IPS DF 6.9 (cell line): ENCODE results near the gene ABI3BP.

Source experiments
- DNase-seq: peaks from one replicate; pipeline ENCODE4 v3.0.0-alpha.2; 2013; ENCODE audit warnings: low read depth, low spot score
- H3K27ac ChIP-seq: one replicate; pipeline ENCODE4 v1.5.1; 2013; ENCODE audit warnings: low read length, control low read depth
- H3K27me3 ChIP-seq: 2 replicates; pipeline ENCODE4 v1.6.1; 2013; ENCODE audit warnings: mild to moderate bottlenecking, low read length; ENCODE audit not compliant: control insufficient read depth, insufficient read depth
- H3K36me3 ChIP-seq: 2 replicates; pipeline ENCODE4 v1.6.1; 2013; ENCODE audit warnings: low read length; ENCODE audit not compliant: control insufficient read depth, insufficient read depth
- H3K4me1 ChIP-seq: 2 replicates; pipeline ENCODE4 v1.6.1; 2013; ENCODE audit warnings: low read length; ENCODE audit not compliant: control insufficient read depth, insufficient read depth
- H3K4me3 ChIP-seq: 2 replicates; pipeline ENCODE4 v1.5.1; 2013; ENCODE audit warnings: mild to moderate bottlenecking, low read length
- H3K9me3 ChIP-seq: 2 replicates; pipeline ENCODE4 v1.6.1; 2013; ENCODE audit warnings: low read length, inconsistent platforms; ENCODE audit not compliant: control insufficient read depth, insufficient read depth
- WGBS: extraction: QIAGEN DNeasy Blood & Tissue Kit; methylation state at CpG from one replicate; pipeline ENCODE4 v1.1.7; 2013; ENCODE audit warnings: mixed read lengths, missing lambda C conversion rate; ENCODE audit not compliant: insufficient read length, insufficient coverage; 5-methylcytosine and 5-hydroxymethylcytosine counted together

The ABI3BP gene, protein sequence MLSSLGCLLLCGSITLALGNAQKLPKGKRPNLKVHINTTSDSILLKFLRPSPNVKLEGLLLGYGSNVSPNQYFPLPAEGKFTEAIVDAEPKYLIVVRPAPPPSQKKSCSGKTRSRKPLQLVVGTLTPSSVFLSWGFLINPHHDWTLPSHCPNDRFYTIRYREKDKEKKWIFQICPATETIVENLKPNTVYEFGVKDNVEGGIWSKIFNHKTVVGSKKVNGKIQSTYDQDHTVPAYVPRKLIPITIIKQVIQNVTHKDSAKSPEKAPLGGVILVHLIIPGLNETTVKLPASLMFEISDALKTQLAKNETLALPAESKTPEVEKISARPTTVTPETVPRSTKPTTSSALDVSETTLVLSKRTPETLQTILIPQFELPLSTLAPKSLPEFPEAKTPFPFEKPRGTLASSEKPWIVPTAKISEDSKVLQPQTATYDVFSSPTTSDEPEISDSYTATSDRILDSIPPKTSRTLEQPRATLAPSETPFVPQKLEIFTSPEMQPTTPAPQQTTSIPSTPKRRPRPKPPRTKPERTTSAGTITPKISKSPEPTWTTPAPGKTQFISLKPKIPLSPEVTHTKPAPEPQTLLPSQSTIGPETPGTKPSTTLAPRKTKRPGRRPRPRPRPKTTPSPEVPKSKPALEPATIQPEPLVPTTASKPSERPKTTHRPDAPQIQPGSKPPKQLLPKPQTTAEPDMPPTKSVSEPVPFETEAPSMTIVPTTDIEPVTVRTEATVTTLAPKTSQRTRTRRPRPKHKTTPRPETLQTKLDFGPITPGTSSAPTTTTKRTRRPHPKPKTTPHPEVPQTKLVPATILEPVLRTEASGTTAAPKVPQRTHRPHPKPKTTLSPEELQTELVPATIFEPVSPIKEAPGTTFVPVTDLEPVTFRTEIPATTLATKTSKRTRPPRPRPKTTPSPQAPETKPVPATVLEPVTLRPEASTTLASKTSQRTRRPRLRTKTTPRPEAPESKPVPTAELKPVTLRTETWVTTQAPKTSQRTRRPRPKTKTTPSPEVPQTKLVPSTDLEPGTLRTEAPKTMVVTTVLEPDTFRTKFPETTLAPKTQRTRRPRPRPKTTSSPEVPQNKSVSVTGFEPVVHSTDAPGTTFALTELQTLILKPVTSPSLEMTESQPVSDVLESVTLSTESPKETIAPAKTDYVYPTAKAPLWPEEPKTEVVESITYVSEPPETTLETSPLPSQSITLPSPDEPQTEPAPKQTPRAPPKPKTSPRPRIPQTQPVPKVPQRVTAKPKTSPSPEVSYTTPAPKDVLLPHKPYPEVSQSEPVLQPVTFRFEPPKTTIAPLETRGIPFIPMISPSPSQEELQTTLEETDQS (N-terminal part only)

GRCh38 chr3:100993309-100993708, at the start of gene ABI3BP:
Gene ABI3BP (minus strand): TSS chr3:100993421. CDS start chr3:100993384, 37 bp downstream.
- no peak for DNase-seq
- Histone ChIP-seq H3K27me3 (no peaks in the 10 kb centered on the region), H3K27ac (no peak within 1 kb of the TSS), H3K9me3 (no peaks in the 10 kb centered on the region), H3K36me3 (no peaks in the 10 kb centered on the region), H3K4me3 (no peak within 1 kb of the TSS), H3K4me1 (no peaks in the 10 kb centered on the region)
- WGBS: no CpG with 5 or more reads among the region's 5 CpGs

DNA sequence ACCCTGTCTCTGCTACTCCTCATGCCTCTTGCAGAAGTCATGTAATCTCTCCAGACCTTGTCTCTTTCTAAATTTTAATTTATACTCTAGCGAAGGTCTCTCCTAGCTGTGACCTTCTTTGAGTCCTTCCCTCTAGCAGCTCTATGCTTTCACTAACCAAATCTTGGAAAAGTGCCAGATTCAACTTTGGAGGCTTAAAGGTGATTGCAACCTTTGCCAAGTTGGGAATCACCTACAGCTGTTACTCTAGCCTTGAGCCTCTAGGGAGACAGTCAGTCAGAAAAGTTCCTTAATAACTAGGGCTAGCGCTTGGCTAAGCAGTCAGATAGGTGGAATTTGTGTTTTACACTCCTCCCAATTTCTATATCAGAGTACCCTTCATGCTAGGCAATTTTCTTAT, 46.1 kb upstream of the ABI3BP start:
- Histone ChIP-seq H3K4me1 (peaks cover 3% of the 10 kb centered on the region; the same call in 1 of the 2 replicates), H3K4me3 (no peak overlapping the region), H3K36me3 (no peaks in the 10 kb centered on the region), H3K27ac (no peak overlapping the region), H3K27me3 (no peaks in the 10 kb centered on the region), H3K9me3 (no peaks in the 10 kb centered on the region)
- no CpG with 5 or more reads among the region's 2 CpGs for WGBS
- no peak for DNase-seq

DNA sequence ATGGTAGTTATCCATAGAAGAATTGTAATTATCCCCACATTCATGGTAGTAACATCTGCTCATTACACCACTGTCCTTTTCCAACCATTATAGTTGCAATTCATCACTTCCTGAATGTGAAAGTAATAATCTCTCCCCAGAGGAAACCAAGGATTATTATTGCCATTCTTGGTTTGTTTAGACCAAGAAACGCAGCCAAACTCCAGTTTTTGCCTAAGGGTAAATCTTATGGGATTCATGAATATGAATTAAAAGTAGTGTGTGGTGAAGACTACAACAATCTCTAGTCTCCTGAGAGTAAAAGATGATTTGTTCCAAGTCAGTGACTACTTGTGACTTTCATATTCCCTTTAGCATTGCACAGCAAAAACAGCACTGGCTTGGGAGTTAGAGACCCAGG, 45.7 kb upstream of the ABI3BP start:
- Histone ChIP-seq H3K4me1 (peaks cover 3% of the 10 kb centered on the region; the same call in 1 of the 2 replicates), H3K4me3 (no peak overlapping the region), H3K36me3 (no peaks in the 10 kb centered on the region), H3K27me3 (no peaks in the 10 kb centered on the region), H3K9me3 (no peaks in the 10 kb centered on the region), H3K27ac (no peak overlapping the region)
- no CpG with 5 or more reads among the region's 1 CpG for WGBS
- no peak for DNase-seq

DNA sequence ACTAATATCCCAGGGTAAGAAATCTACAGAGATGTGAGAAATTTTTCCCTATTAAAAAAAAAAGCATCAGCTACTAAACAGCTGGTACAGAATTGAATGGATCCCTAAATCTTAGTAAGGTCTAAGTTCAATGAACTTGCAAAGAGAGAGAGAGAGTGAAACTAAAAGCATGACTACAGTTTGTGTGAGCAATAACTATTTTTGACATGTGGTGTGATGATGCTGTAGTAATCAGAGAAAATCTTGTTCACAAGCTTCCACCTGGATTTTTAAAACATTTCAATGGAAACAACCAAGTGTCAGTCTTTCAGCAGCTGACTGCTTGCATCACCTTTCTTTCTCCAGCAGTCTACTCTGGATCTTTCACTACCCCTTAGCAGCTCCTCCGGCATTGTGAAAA, 45.2 kb upstream of the ABI3BP start:
- Histone ChIP-seq H3K4me1 (peaks cover 3% of the 10 kb centered on the region; the same call in 1 of the 2 replicates), H3K27ac (no peak overlapping the region), H3K4me3 (no peak overlapping the region), H3K9me3 (no peaks in the 10 kb centered on the region), H3K36me3 (no peaks in the 10 kb centered on the region), H3K27me3 (no peaks in the 10 kb centered on the region)
- DNase-seq: no peak
- no CpG with 5 or more reads among the region's 1 CpG for WGBS

DNA sequence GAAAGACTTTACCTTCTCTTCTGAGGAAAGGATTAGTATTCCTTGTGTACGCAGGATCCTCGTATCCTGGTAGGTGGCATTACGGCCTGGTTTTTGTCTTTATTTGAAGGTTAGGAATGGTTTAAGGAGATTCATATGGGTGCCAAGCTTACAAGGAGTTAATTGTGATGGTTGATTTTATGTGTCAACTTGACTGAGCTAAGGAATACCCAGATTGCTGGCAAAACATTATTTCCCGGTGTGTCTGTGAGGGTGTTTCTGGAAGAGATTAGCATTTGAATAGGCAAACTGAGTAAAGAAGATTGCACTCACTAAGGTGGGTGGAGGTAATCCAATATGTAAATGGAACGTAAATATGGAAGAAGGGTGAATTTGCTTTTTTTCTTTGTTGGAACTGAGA, 44.4 kb upstream of the ABI3BP start:
- H3K4me3 ChIP-seq: no peak overlapping the region
- no peaks in the 10 kb centered on the region for H3K27me3 ChIP-seq
- H3K9me3 ChIP-seq: no peaks in the 10 kb centered on the region
- DNase-seq: no peak
- peaks cover 3% of the 10 kb centered on the region; the same call in 1 of the 2 replicates for H3K4me1 ChIP-seq
- WGBS: no CpG with 5 or more reads among the region's 5 CpGs
- no peaks in the 10 kb centered on the region for H3K36me3 ChIP-seq
- H3K27ac ChIP-seq: no peak overlapping the region

DNA sequence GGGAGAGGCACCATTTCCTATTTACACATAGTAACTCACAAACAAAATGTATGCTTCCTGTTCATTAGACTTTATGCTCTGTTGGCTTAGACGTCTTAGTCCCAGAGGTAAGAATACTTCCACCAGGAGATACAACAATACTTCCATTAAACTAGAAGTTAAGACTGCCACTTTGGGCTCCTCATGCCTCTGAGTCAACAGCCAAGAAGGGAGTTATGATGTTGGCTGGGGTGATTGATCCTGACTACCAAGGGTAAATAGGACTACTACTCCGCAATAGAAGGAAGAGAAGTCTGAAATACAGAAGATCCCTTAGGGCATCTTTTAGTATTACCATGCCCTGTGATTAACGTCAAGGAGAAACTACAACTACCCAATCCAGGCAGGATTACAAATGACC, 43.5 kb upstream of the ABI3BP start:
- no peak for DNase-seq
- H3K9me3 ChIP-seq: no peaks in the 10 kb centered on the region
- WGBS: no CpG with 5 or more reads among the region's 3 CpGs
- H3K36me3 ChIP-seq: no peaks in the 10 kb centered on the region
- H3K4me3 ChIP-seq: no peak overlapping the region
- H3K27me3 ChIP-seq: no peaks in the 10 kb centered on the region
- peaks cover 3% of the 10 kb centered on the region; the same call in 1 of the 2 replicates for H3K4me1 ChIP-seq
- no peak overlapping the region for H3K27ac ChIP-seq

- Histone ChIP-seq H3K4me1 (peaks cover 3% of the 10 kb centered on the region; the same call in 1 of the 2 replicates), H3K36me3 (no peaks in the 10 kb centered on the region), H3K27me3 (no peaks in the 10 kb centered on the region), H3K9me3 (no peaks in the 10 kb centered on the region), H3K4me3 (no peak overlapping the region), H3K27ac (no peak overlapping the region)
- peak; percentile 20 for DNase-seq
- no CpG with 5 or more reads among the region's 1 CpG for WGBS
These were observed 43.0 kb upstream of the ABI3BP start for GRCh38 chr3:101036213-101036618.

DNA sequence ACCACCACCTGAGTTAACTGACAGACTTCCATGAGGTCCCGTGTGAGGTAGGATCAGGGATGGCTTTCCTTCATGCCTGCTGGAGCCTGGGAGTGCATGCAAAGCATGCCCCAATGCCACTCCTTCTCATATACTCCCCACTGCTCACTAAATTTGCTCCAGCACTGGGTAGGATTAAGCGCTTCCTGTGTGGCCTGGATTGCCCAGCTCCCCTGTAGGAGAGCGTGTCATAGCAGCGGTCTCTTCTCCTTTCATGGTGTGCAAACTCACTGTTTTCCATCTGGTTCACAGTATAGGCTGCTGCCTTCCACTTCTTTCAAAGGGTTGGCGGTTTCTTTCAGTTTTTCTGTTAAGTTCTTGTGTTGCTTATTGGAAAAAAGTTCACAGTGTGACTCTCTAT, 34.1 kb upstream of the ABI3BP start:
- no peak overlapping the region for H3K4me3 ChIP-seq
- H3K27me3 ChIP-seq: no peaks in the 10 kb centered on the region
- no peak overlapping the region for H3K27ac ChIP-seq
- no peaks in the 10 kb centered on the region for H3K9me3 ChIP-seq
- DNase-seq: no peak
- H3K4me1 ChIP-seq: no peaks in the 10 kb centered on the region
- no CpG with 5 or more reads among the region's 5 CpGs for whole genome bisulfite sequencing
- H3K36me3 ChIP-seq: no peaks in the 10 kb centered on the region

GRCh38 chr3:101026881-101027280, 33.7 kb upstream of the ABI3BP start:
- DNase-seq: no peak
- Histone ChIP-seq H3K27me3 (no peaks in the 10 kb centered on the region), H3K36me3 (no peaks in the 10 kb centered on the region), H3K27ac (no peak overlapping the region), H3K4me3 (no peak overlapping the region), H3K4me1 (no peaks in the 10 kb centered on the region), H3K9me3 (no peaks in the 10 kb centered on the region)
- WGBS: no CpG with 5 or more reads among the region's 2 CpGs

GRCh38 chr3:101026244-101026643, 33.0 kb upstream of the ABI3BP start:
- H3K4me3 ChIP-seq: no peak overlapping the region
- no CpG with 5 or more reads among the region's 2 CpGs for WGBS
- H3K9me3 ChIP-seq: no peaks in the 10 kb centered on the region
- no peak for DNase-seq
- no peaks in the 10 kb centered on the region for H3K36me3 ChIP-seq
- no peak overlapping the region for H3K27ac ChIP-seq
- H3K4me1 ChIP-seq: no peaks in the 10 kb centered on the region
- no peaks in the 10 kb centered on the region for H3K27me3 ChIP-seq
